ENCODE results near the gene TAC4.
A peak's percentile ranks its signal among the peaks of the same experiment; 100 is the strongest.

TAC4 gene

GRCh38 chr17:49850772-49851386 is 3.0 kb upstream of the TAC4 start:
- H3K9me3 ChIP-seq: no peaks in the 10 kb centered on the region
- peaks cover 3% of the 10 kb centered on the region; the same call in 1 of the 2 replicates for H3K4me1 ChIP-seq
- no peak overlapping the region for H3K4me3 ChIP-seq (ENCODE audit: low read depth, low read length)
- DNase-seq: no peak
- no peaks in the 10 kb centered on the region for H3K36me3 ChIP-seq
- TF ChIP-seq, protein P1, sequence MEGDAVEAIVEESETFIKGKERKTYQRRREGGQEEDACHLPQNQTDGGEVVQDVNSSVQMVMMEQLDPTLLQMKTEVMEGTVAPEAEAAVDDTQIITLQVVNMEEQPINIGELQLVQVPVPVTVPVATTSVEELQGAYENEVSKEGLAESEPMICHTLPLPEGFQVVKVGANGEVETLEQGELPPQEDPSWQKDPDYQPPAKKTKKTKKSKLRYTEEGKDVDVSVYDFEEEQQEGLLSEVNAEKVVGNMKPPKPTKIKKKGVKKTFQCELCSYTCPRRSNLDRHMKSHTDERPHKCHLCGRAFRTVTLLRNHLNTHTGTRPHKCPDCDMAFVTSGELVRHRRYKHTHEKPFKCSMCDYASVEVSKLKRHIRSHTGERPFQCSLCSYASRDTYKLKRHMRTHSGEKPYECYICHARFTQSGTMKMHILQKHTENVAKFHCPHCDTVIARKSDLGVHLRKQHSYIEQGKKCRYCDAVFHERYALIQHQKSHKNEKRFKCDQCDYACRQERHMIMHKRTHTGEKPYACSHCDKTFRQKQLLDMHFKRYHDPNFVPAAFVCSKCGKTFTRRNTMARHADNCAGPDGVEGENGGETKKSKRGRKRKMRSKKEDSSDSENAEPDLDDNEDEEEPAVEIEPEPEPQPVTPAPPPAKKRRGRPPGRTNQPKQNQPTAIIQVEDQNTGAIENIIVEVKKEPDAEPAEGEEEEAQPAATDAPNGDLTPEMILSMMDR (IDR thresholded peaks at IDR 0.05; ENCODE audit: low read depth, low read length): no peak
- peaks cover 31% of the 10 kb centered on the region for H3K27me3 ChIP-seq

- no peaks in the 10 kb centered on the region for H3K36me3 ChIP-seq
- no peaks in the 10 kb centered on the region for H3K9me3 ChIP-seq
- DNase-seq: no peak
- TF ChIP-seq, protein P1 (IDR thresholded peaks at IDR 0.05; ENCODE audit: low read depth, low read length): no peak
- peaks cover 3% of the 10 kb centered on the region; the same call in 1 of the 2 replicates for H3K4me1 ChIP-seq
- no peak overlapping the region for H3K4me3 ChIP-seq (ENCODE audit: low read depth, low read length)
- H3K27me3 ChIP-seq: peaks cover 31% of the 10 kb centered on the region
Observed at GRCh38 chr17:49850218-49850610, 2.3 kb upstream of the TAC4 start.

- Histone ChIP-seq H3K4me3 (ENCODE audit: low read depth, low read length) (no peak overlapping the region), H3K9me3 (no peaks in the 10 kb centered on the region), H3K27me3 (peaks cover 31% of the 10 kb centered on the region), H3K4me1 (peaks cover 3% of the 10 kb centered on the region; the same call in 1 of the 2 replicates), H3K36me3 (no peaks in the 10 kb centered on the region)
- DNase-seq: no peak
- TF ChIP-seq, protein P1 (IDR thresholded peaks at IDR 0.05; ENCODE audit: low read depth, low read length): no peak
Observed at GRCh38 chr17:49848739-49849138, 870 bp upstream of the TAC4 start.

DNA sequence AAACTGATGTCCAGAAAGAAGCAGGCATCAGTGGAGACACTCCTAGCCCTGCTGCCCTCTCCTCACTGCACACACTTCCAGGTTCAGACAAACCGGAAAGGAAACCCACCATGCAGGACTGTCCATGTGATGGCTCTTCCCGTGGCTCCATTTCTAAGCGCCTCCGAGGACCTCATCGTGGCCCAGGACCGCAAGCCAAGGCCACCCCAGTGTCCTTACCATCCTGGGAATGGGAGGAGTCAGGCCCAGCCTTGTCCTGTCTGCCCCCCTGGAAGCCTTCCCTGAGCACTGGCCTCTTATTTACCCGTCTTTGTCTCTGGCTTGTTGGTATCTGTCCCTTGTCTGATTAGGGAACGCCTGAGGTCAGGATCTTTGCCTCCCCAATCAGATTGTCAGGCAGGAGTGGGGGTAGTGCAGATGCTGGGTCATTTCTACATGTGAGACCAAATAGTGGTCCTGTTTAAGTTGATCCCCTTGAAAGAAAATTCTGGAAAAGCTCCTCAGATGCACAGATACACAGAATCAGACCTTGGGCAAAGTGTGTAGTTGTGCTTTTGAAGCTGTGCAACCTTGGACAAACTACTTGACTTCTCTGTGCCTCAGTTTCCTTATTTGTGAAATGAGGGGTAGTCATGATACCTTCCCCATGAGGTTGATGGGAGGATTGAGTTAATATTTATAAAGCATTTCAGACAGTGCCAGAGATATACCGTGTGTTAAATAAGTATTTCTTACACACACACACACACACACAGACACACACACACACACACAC is 744 bp downstream of the TAC4 start:
- Histone ChIP-seq H3K27me3 (peaks cover 30% of the 10 kb centered on the region), H3K4me1 (no peaks in the 10 kb centered on the region), H3K9me3 (no peaks in the 10 kb centered on the region), H3K36me3 (no peaks in the 10 kb centered on the region), H3K4me3 (ENCODE audit: low read depth, low read length) (no peak overlapping the region)
- no peak for DNase-seq
- TF ChIP-seq, protein P1 (IDR thresholded peaks at IDR 0.05; ENCODE audit: low read depth, low read length): no peak

DNA sequence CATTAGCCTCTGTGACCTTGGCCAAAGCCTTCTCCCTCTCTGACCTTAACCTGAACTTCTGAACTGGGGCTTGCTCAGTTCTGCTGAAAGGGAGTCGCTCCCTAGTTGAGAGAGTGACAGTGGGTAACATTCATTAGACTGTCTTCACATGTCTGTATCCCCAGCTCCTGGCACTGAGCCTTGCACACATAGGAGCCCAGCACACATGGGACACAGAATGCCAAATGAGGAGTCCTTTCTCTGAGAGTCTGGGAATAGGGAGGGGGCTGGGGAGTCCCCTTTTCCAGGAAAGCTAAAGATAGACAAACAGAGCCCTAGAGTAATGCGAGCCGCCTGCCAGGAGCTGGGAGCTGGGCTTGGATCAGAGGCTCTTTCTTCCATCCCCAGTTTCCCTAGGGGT is 2.5 kb downstream of the TAC4 start:
- TF ChIP-seq, protein P1 (IDR thresholded peaks at IDR 0.05; ENCODE audit: low read depth, low read length): no peak
- H3K36me3 ChIP-seq: no peaks in the 10 kb centered on the region
- no peaks in the 10 kb centered on the region for H3K4me1 ChIP-seq
- DNase-seq: no peak
- H3K27me3 ChIP-seq: peaks cover 12% of the 10 kb centered on the region
- H3K9me3 ChIP-seq: no peaks in the 10 kb centered on the region
- H3K4me3 ChIP-seq (ENCODE audit: low read depth, low read length): no peak overlapping the region

DNA sequence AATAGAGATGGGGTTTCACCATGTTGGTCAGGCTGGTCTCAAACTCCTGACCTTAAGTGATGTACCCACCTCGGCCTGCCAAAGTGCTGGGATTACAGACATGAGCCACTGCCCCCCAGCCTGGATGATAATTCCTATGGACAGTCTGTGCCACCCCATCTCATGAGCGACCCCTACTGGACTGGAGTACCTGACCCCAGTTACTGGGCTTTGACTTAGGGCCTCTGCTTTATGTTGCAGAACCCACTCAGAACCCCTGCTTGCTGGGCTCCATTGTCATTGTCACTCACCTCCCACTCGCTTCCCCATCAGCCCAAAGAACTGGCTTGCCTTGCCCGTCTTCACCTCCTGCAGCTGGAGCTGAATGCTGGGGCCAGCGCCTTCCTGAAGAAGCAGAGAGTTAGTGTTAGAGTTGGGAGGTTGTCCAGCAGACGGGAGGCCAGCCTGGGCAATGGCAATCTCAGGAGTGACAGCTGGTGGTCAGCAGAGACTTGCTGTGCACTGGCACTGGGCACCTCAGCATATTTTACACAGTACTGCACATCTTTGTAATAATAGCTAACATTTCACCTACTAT is 4.0 kb downstream of the TAC4 start:
- H3K27me3 ChIP-seq: no peaks in the 10 kb centered on the region
- no peak for DNase-seq
- H3K9me3 ChIP-seq: no peaks in the 10 kb centered on the region
- no peak overlapping the region for H3K4me3 ChIP-seq (ENCODE audit: low read depth, low read length)
- no peaks in the 10 kb centered on the region for H3K4me1 ChIP-seq
- H3K36me3 ChIP-seq: no peaks in the 10 kb centered on the region
- TF ChIP-seq, protein P1 (IDR thresholded peaks at IDR 0.05; ENCODE audit: low read depth, low read length): peak; percentile 43

All from BE2C (cell line).